Pulmonary artery endothelial cell (primary cell): ENCODE data around the gene SNRPB2. TPM values are rescaled to one million over a fixed set of nuclear protein-coding genes. Genes with fewer than 3 reads are reported as not detected.
A peak's percentile ranks its signal among the peaks of the same experiment; 100 is the strongest.

ENCODE experiments used
- DNase-seq: peaks from one replicate; pipeline ENCODE4 v3.0.0-alpha.2; 2011; ENCODE audit warnings: low read depth, low spot score
- total RNA-seq: library from RNA; depleted of rRNA; stranded (reverse); fragments of >200 nt; gene quantifications from 2 replicates; pipeline ENCODE4 v1.2.3, GENCODE V29; 2014

Gene SNRPB2
- total RNA-seq = 62.3 and 73.4 TPM in 2 replicates

- peak; percentile 88 for DNase-seq
Measured at GRCh38 chr20:16729565-16730460, at the start of gene SNRPB2. Gene SNRPB2, plus strand, starts transcription at chr20:16730026. Its CDS starts 1,677 bp downstream, at chr20:16731703.

GRCh38 chr20:16684416-16684815 lies 45.4 kb upstream of the SNRPB2 start:
- no peak for DNase-seq

- no peak for DNase-seq
Measured at GRCh38 chr20:16689906-16690305, 39.9 kb upstream of the SNRPB2 start.

- DNase-seq = no peak
Measured at GRCh38 chr20:16691381-16691780, 38.4 kb upstream of the SNRPB2 start.

GRCh38 chr20:16692009-16692408 lies 37.8 kb upstream of the SNRPB2 start:
- DNase-seq = no peak

- DNase-seq = no peak
Measured at GRCh38 chr20:16692442-16692841, 37.4 kb upstream of the SNRPB2 start.

GRCh38 chr20:16693278-16693677 lies 36.5 kb upstream of the SNRPB2 start:
- DNase-seq = no peak

- no peak for DNase-seq
Measured at GRCh38 chr20:16694161-16694560, 35.7 kb upstream of the SNRPB2 start.

- no peak for DNase-seq
Measured at GRCh38 chr20:16695628-16696027, 34.2 kb upstream of the SNRPB2 start.

GRCh38 chr20:16699293-16699692 lies 30.5 kb upstream of the SNRPB2 start:
- DNase-seq = no peak

GRCh38 chr20:16701296-16701695 lies 28.5 kb upstream of the SNRPB2 start:
- no peak for DNase-seq

GRCh38 chr20:16703570-16703969 lies 26.3 kb upstream of the SNRPB2 start:
- DNase-seq = no peak

GRCh38 chr20:16707674-16708073 lies 22.2 kb upstream of the SNRPB2 start:
- DNase-seq = no peak

GRCh38 chr20:16708602-16709001 lies 21.2 kb upstream of the SNRPB2 start:
- DNase-seq = no peak

GRCh38 chr20:16709017-16709416 lies 20.8 kb upstream of the SNRPB2 start:
- no peak for DNase-seq

GRCh38 chr20:16710781-16711180 lies 19.0 kb upstream of the SNRPB2 start:
- DNase-seq = no peak

GRCh38 chr20:16711661-16712258 lies 18.1 kb upstream of the SNRPB2 start:
- DNase-seq = no peak

- DNase-seq = no peak
Measured at GRCh38 chr20:16712511-16712947, 17.3 kb upstream of the SNRPB2 start.

- DNase-seq = no peak
Measured at GRCh38 chr20:16713066-16713465, 16.8 kb upstream of the SNRPB2 start.

- DNase-seq = no peak
Measured at GRCh38 chr20:16714242-16714641, 15.6 kb upstream of the SNRPB2 start.

GRCh38 chr20:16714751-16715150 lies 15.1 kb upstream of the SNRPB2 start:
- no peak for DNase-seq

GRCh38 chr20:16719421-16719820 lies 10.4 kb upstream of the SNRPB2 start:
- DNase-seq = no peak

GRCh38 chr20:16729080-16729479 lies 746 bp upstream of the SNRPB2 start:
- DNase-seq = no peak
